Measurements from ENCODE around the gene HCST.

- TF ChIP-seq POLR2AphosphoS5 (IDR thresholded peaks at IDR 0.05) (no peak), CTCF (IDR thresholded peaks at IDR 0.05) (no peak)
Observed at GRCh38 chr19:35932291-35932936, 30.1 kb downstream of the HCST start.
